ENCODE results near the gene SRPK2.
"Not testable (repeated sequence)": the region's sequence is repeated elsewhere in the genome, so short reads cannot be mapped to it uniquely, and the experiment has no call there.

The SRPK2 gene

DNA sequence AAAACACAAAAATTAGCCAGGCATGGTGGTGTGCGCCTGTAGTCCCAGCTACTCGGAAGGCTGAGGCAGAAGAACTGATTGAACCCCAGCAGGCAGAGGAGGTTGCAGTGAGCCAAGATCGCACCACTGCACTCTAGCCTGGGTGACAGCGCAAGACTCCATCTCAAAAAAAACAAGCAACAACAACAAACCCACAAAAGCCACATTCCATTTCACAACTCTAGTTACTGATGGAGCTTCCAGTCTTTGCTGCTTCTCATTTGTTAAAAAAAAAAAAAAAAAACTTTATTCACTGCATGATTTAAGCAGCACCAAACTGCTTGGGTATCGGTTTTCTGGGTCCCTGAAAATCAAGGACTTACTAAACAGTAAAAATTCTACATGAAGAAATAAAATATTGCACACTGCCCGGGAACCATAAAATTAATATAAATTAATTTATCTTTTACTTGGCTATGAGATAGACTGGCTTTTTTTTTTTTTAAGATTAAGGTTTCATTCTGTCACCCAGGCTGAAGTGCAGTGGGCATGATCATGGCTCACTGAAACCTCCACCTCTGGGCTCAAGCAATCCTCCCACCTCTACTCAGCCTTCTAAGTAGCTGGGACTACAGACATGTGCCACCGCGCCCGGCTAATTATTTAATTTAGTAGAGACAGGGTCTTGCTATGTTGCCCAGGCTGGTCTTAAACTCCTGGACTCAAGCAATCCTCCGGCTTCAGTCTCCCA, 42.0 kb downstream of the SRPK2 start:
- no peak overlapping the region for H3K4me3 ChIP-seq

GRCh38 chr7:105346138-105346537, 42.6 kb downstream of the SRPK2 start:
- Histone ChIP-seq H3K4me3 (no peak overlapping the region), H3K27ac (no peak overlapping the region)

More for the DNA sequence above, 42.0 kb downstream of the SRPK2 start:
- peak overlapping the region in 2 of 21 experiments; percentile 3 to 5 for H3K27ac ChIP-seq

DNA sequence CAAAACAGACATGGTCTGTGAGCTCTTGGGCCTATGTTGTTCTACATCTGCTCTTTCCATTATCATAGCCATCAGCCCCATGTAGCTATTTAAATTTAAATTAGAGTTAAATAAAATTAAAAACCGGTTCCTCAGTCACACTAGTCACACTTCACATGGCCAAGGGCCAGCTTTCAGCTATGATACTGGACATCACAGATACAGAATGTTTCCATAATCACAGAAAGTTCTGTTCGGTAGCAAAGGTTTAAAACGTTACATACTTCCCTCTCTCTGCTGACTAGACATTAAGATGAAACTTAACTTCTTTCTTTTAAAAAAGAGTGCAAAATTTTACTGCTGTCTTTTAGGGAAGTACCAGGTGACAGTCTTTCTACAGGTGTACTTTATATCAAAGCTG, 43.0 kb downstream of the SRPK2 start:
- H3K4me3 ChIP-seq = no peak overlapping the region
- no peak overlapping the region for H3K27ac ChIP-seq

GRCh38 chr7:105345003-105345402, 43.7 kb downstream of the SRPK2 start:
- no peak overlapping the region for H3K4me3 ChIP-seq
- no peak overlapping the region for H3K27ac ChIP-seq

GRCh38 chr7:105339404-105340323, 49.1 kb downstream of the SRPK2 start:
- no peak overlapping the region for H3K4me3 ChIP-seq
- H3K27ac ChIP-seq = no peak overlapping the region

DNA sequence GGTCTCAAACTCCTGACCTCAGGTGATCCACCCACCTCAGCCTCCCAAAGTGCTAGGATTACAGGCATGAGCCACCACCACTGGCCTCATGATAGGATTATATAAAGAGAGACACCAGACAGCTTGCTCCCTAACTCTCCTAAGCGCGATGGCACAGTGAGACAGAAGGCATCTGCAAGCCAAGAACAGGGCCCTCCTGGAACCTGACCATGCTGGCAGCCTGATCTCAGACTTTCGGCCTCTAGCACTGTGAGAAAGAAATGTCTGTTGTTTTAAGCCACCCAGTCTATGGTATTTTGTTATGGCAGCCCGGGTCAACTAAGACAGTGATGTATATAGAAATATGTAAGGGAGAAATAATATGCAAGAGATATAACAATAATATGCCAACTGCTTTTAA, 51.2 kb downstream of the SRPK2 start:
- no peak overlapping the region for H3K27ac ChIP-seq

GRCh38 chr7:105336009-105336408, 52.7 kb downstream of the SRPK2 start:
- H3K4me3 ChIP-seq = no peak overlapping the region
- no peak overlapping the region for H3K27ac ChIP-seq

More for the DNA sequence above, 51.2 kb downstream of the SRPK2 start:
- H3K4me3 ChIP-seq = no peak overlapping the region

- H3K4me3 ChIP-seq, H3K27ac ChIP-seq: not testable (repeated sequence)
Observed at GRCh38 chr7:105332661-105333060, 56.1 kb downstream of the SRPK2 start.

- Histone ChIP-seq H3K27ac (no peak overlapping the region), H3K4me3 (no peak overlapping the region)
Observed at GRCh38 chr7:105330526-105330925, 58.2 kb downstream of the SRPK2 start.

DNA sequence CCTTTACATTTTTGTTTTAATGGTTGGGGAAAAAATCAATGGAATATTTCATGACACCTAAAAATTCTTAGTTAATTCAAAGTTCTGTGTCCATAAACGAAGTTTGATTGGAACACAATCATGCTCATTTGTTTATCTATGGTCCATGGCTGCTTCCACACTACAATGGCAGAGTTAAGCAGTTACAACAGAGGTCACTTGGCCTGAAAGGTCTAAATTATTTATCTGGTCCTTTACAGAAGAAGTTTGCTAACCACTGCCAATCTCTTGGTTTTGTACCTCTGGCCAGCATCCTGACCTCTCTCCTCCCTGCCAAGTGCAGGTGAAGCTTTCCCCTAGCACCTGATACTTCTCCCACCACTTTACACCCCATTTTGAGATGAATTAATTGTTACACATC, 61.5 kb downstream of the SRPK2 start:
- H3K27ac ChIP-seq = no peak overlapping the region
- H3K4me3 ChIP-seq = no peak overlapping the region

DNA sequence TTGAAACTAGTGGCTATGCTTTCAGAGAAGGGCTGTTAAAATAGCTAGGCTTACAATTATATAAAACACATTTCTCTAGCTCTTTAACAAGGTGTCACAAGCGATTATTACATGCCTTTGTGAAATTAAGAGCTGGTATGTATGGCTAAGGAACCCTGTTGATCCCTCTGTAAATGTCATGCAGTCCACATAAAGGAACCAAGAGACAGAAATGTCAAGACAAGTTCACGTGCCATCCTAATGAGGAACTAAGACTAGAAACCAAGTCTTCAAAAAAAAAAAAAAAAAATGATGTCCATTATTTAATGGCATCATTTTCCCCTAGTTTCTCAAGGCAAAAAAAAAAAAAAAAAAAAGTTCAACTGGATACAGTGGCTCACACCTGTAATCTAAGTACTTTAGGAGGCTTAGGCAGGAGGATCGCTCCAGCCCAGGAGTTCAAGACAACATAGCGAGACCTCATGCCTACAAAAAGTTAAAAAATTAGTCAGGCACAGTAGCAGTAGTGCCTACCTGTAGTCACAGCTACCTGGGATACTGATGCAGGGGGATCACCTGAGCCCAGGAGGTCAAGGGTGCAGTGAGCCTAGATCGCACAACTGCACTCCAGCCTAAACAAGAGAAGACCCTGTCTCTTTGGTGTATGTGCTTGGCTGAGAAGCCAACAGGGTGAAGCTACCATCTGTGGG, 63.4 kb downstream of the SRPK2 start:
- Histone ChIP-seq H3K4me3 (no peak overlapping the region), H3K27ac (no peak overlapping the region)

GRCh38 chr7:105324606-105325005, 64.1 kb downstream of the SRPK2 start:
- H3K4me3 ChIP-seq, H3K27ac ChIP-seq: not testable (repeated sequence)

GRCh38 chr7:105323366-105323765, 65.4 kb downstream of the SRPK2 start:
- H3K27ac ChIP-seq = no peak overlapping the region
- H3K4me3 ChIP-seq = no peak overlapping the region

- Histone ChIP-seq H3K4me3 (no peak overlapping the region), H3K27ac (no peak overlapping the region)
Observed at GRCh38 chr7:105322655-105323277, 66.0 kb downstream of the SRPK2 start.

DNA sequence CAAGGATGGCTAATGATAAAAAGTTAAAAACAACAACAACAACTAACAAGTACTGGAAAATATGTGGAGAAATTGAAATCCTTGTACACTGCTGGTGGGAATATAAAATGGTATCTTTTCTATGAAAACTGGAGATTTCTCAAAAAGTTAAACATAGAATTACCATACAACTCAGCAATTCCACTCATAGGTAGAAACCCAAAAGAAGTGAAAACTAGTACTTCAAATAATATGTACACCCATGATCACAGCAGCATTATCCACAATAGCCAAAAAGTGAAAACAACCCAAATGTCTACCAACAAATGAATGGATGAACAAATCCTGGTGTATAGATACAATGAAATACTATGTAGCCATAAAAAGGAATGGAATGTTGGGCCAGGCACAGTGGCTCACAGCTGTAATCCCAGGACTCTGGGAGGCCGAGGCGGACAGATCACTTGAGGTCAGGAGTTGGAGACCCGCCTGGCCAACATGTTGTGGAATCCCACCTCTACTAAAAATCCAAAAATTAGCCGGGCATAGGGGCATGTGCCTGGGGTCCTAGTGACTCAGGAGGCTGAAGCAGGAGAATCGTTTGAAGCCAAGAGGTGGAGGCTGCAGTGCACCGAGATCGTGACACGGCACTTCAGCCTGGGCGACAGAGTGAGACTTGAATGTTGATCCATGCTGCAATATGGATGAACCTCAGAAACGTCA, 66.8 kb downstream of the SRPK2 start:
- H3K27ac ChIP-seq = no peak overlapping the region
- H3K4me3 ChIP-seq = no peak overlapping the region

DNA sequence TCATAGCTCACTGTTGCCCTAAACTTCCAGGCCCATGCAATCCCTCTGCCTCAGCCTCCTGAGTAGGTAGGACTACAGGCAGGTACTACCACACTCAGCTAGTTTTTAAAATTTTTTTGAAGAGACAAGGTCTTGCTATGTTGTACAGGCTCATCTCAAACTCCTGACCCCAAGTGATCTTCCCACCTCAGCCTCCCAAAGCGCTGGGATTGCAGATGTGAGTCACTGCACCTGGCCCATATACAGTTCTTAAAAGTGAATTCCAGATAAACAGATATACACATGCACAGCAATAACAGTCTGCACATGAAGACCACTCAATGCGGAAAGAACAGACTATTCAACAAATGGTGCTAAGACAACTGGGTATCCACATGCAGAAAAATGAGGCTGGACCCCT, 67.8 kb downstream of the SRPK2 start:
- Histone ChIP-seq H3K27ac (no peak overlapping the region), H3K4me3 (no peak overlapping the region)

DNA sequence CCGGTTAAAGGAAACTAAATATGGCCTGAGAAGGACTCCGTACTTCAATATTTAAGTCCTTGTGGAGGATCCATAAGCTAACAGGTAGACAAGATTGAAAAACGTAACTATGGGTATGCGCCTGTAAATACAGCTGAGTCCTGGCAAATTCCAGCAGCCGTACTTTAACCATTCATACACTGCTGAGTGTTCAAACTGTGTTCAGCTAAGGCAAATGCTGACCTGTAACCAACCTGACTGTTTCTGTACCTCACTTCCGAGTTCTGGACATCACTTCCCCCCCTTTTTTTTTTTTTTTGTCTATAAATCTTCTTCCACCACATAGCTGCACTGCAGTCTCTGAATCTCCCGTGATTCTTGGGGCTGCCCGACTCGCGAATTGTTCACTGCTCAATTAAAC, 69.1 kb downstream of the SRPK2 start:
- no peak overlapping the region for H3K27ac ChIP-seq
- H3K4me3 ChIP-seq = no peak overlapping the region

DNA sequence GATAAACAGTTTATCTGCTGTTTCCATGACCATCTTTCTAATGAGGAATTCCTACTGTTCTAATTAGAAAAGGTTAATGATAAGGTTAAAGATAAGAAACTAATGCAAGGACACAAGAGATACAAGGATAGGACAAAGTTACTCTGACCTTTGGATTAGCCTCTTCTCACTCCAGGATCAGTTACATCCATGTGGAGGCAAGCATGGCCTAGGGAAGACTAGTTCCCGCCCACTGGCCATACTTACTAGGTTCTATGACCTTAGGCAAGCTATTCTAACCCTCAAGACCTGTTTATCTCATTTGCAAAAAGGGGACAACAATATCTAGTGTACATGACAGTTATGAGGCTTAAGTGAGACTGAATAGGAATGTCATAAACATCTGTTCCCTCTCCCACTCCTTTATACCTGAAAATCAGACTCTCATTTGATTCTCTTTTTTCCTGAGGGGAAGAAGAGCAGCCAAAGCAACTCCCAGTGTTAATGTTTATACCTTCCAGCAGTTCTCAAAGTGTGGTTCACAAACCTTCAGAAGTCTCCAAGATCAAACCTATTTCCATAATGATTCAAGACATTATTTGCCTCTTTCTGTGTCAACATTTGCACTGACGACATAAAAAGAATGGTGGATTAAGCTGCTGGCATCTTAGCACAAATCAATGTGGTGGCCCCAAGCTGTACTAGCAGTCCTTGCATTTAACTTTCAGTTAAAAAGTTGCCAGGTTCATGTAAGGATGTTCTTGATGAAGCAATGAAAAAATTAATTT, 72.0 kb downstream of the SRPK2 start:
- Histone ChIP-seq H3K27ac (no peak overlapping the region), H3K4me3 (no peak overlapping the region)

GRCh38 chr7:105315357-105315756, 73.4 kb downstream of the SRPK2 start:
- no peak overlapping the region for H3K27ac ChIP-seq
- no peak overlapping the region for H3K4me3 ChIP-seq

All from skin epidermis (tissue), 12 donors.